Hepatocyte (in vitro differentiated cells): ENCODE results near the gene RPRD2. TPM values are rescaled to one million over a fixed set of nuclear protein-coding genes. Genes with fewer than 3 reads are reported as not detected.
A peak's percentile ranks its signal among the peaks of the same experiment; 100 is the strongest.

ENCODE experiments used
- DNase-seq: peaks from one replicate; pipeline ENCODE4 v3.0.0-alpha.2; 2016; ENCODE audit warnings: low spot score
- H2AFZ ChIP-seq: fragments of 200-600 bp; sonication (generic); 2 replicates; pipeline ENCODE4 v1.6.0; 2016; ENCODE audit warnings: antibody characterized with exemption, mild to moderate bottlenecking
- H3K27ac ChIP-seq: fragments of 200-600 bp; sonication (generic); 2 replicates; pipeline ENCODE4 v1.5.1; 2016; ENCODE audit warnings: mild to moderate bottlenecking
- H3K27me3 ChIP-seq: fragments of 200-600 bp; sonication (generic); 2 replicates; pipeline ENCODE4 v1.6.1; 2016
- H3K36me3 ChIP-seq: fragments of 200-600 bp; sonication (generic); replicated peaks from 2 replicates; pipeline ENCODE4 v1.5.1; 2016; ENCODE audit warnings: low read depth; ENCODE audit not compliant: insufficient read depth
- H3K4me1 ChIP-seq: fragments of 200-600 bp; sonication (generic); 2 replicates; pipeline ENCODE4 v1.5.1; 2016; ENCODE audit warnings: mild to moderate bottlenecking, moderate library complexity; ENCODE audit not compliant: insufficient read depth
- H3K4me2 ChIP-seq: fragments of 200-600 bp; sonication (generic); 2 replicates; pipeline ENCODE4 v1.6.0; 2016
- H3K4me3 ChIP-seq: fragments of 200-600 bp; sonication (generic); 2 replicates; pipeline ENCODE4 v1.5.1; 2016; ENCODE audit warnings: mild to moderate bottlenecking
- H3K79me2 ChIP-seq: fragments of 200-600 bp; sonication (generic); 2 replicates; pipeline ENCODE4 v1.6.0; 2017; ENCODE audit warnings: mild to moderate bottlenecking
- H3K9me2 ChIP-seq: fragments of 200-600 bp; sonication (generic); replicated peaks from 2 replicates; pipeline ENCODE4 v1.6.0; 2017; ENCODE audit warnings: mild to moderate bottlenecking; ENCODE audit not compliant: insufficient read depth
- H3K9me3 ChIP-seq: fragments of 200-600 bp; sonication (generic); 2 replicates; pipeline ENCODE4 v1.5.1; 2016; ENCODE audit warnings: low read depth, mild to moderate bottlenecking
- H4K20me1 ChIP-seq: fragments of 200-600 bp; sonication (generic); 2 replicates; pipeline ENCODE4 v1.6.0; 2016; ENCODE audit warnings: mild to moderate bottlenecking; ENCODE audit not compliant: insufficient read depth, poor library complexity, severe bottlenecking
- CTCF ChIP-seq: fragments of 200-600 bp; sonication (generic); IDR thresholded peaks from 2 replicates; pipeline ENCODE4 v1.5.1; 2016; ENCODE audit warnings: antibody characterized with exemption, mild to moderate bottlenecking; ENCODE audit not compliant: poor library complexity
- EZH2 ChIP-seq: fragments of 200-600 bp; sonication (generic); IDR thresholded peaks from 2 replicates; pipeline ENCODE4 v1.6.1; 2016; ENCODE audit warnings: antibody characterized with exemption, mild to moderate bottlenecking, borderline replicate concordance
- EZH2phosphoT487 ChIP-seq: fragments of 200-600 bp; sonication (generic); IDR thresholded peaks from one replicate; pipeline ENCODE4 v1.6.1; 2018; ENCODE audit warnings: antibody characterized with exemption, mild to moderate bottlenecking, low read depth, moderate library complexity; ENCODE audit not compliant: unreplicated experiment, severe bottlenecking
- WGBS: methylation state at CpG from one replicate; pipeline ENCODE4 v1.1.6; 2016; ENCODE audit warnings: low lambda C conversion rate; ENCODE audit errors: missing lambda C conversion rate; 5-methylcytosine and 5-hydroxymethylcytosine counted together
- polyA plus RNA-seq: library from polyadenylated mRNA; unstranded; fragments of >200 nt; fragmentation: Nextera tagmentation; extraction: Ambion mirVana; gene quantifications from 2 replicates; pipeline ENCODE4 v1.2.1, GENCODE V29; 2016
- total RNA-seq: library from RNA; depleted of rRNA; stranded (reverse); fragments of >200 nt; gene quantifications from 2 replicates; pipeline ENCODE4 v1.2.3, GENCODE V29; 2014

Gene RPRD2
- total and polyA plus RNA-seq, 2 experiments from 2014 or later = 16.5 to 18.8 TPM

- no peaks in the 10 kb centered on the region for H3K9me2 ChIP-seq
- H3K4me1 ChIP-seq = peaks cover 11% of the 10 kb centered on the region
- no peaks in the 10 kb centered on the region for H3K79me2 ChIP-seq
- TF ChIP-seq EZH2phosphoT487 (no peak), CTCF (no peak), EZH2 (no peak)
- H3K27ac ChIP-seq = no peak overlapping the region
- no peaks in the 10 kb centered on the region for H4K20me1 ChIP-seq
- no peaks in the 10 kb centered on the region for H3K36me3 ChIP-seq
- H3K4me2 ChIP-seq = no peak overlapping the region
- WGBS = 88% methylated on average over 9 of the region's 9 CpGs
- no peak for DNase-seq
- no peak overlapping the region for H3K4me3 ChIP-seq
- H3K9me3 ChIP-seq = no peaks in the 10 kb centered on the region
- no peaks in the 10 kb centered on the region for H3K27me3 ChIP-seq
- no peak overlapping the region for H2AFZ ChIP-seq
Measured at GRCh38 chr1:150514260-150514659, 150.3 kb downstream of the RPRD2 start.

- TF ChIP-seq EZH2 (no peak), EZH2phosphoT487 (no peak), CTCF (no peak)
- Histone ChIP-seq H3K27ac (peak overlapping the region; percentile 44), H3K79me2 (no peaks in the 10 kb centered on the region), H3K9me2 (no peaks in the 10 kb centered on the region), H3K36me3 (no peaks in the 10 kb centered on the region), H2AFZ (peak overlapping the region; percentile 73), H3K27me3 (no peaks in the 10 kb centered on the region), H3K4me3 (peak overlapping the region; percentile 44), H3K9me3 (no peaks in the 10 kb centered on the region), H3K4me1 (peaks cover 11% of the 10 kb centered on the region), H3K4me2 (peak overlapping the region; percentile 92), H4K20me1 (no peaks in the 10 kb centered on the region)
- no peak for DNase-seq
- 31% methylated on average over 21 of the region's 21 CpGs for WGBS
Measured at GRCh38 chr1:150514913-150515327, 151.0 kb downstream of the RPRD2 start.

- Histone ChIP-seq H4K20me1 (no peaks in the 10 kb centered on the region), H3K27ac (peak within 1 kb of the TSS; percentile 47), H3K36me3 (no peaks in the 10 kb centered on the region), H3K79me2 (no peaks in the 10 kb centered on the region), H3K4me1 (peaks cover 11% of the 10 kb centered on the region), H3K4me2 (peak within 1 kb of the TSS; percentile 92), H3K4me3 (peak within 1 kb of the TSS; percentile 52), H3K27me3 (no peaks in the 10 kb centered on the region), H2AFZ (peak within 1 kb of the TSS; percentile 85), H3K9me2 (no peaks in the 10 kb centered on the region), H3K9me3 (no peaks in the 10 kb centered on the region)
- no peak for TF ChIP-seq CTCF
- TF ChIP-seq EZH2 = no peak
- TF ChIP-seq EZH2phosphoT487 = no peak
- WGBS = under 1% methylated on average over 48 of the region's 54 CpGs
- peak; percentile 99 for DNase-seq
Measured at GRCh38 chr1:150515328-150516049, 151.5 kb downstream of the RPRD2 start, which contains the start of gene FALEC. TSS of gene FALEC (plus strand) at chr1:150515752.
